HCT116 (cell line): ENCODE results near the gene FLRT1. TPM values are rescaled to one million over a fixed set of nuclear protein-coding genes. Genes with fewer than 3 reads are reported as not detected.
A peak's percentile ranks its signal among the peaks of the same experiment; 100 is the strongest.

ENCODE experiments used
- ATAC-seq: fragments of 200-7000 bp; cut with Tn5 transposase; 2 replicates; pipeline ENCODE4 v1.9.1; 2020; ENCODE audit warnings: mild to moderate bottlenecking, moderate library complexity
- Bru-seq: library from RNA; stranded (reverse); fragments of 400-500 nt; gene quantifications from one replicate; lab custom pipeline; 2021; lab: Mats Ljungman, UMichigan
- BruChase-seq, 2 experiments: library from RNA; stranded (reverse); fragments of 400-500 nt; gene quantifications; one replicate each; lab custom pipeline; 2021; lab: Mats Ljungman, UMichigan
- BruUV-seq: library from RNA; stranded (reverse); fragments of 400-500 nt; replicated peaks from 2 replicates; lab custom pipeline; 2021; lab: Mats Ljungman, UMichigan
- CTCF ChIA-PET: fragments of 300-600 bp; sonication (Branson Sonifier 250); formaldehyde crosslinking; loops from one replicate; lab custom pipeline; 2021; ENCODE audit warnings: antibody characterized with exemption; lab: Charles Lee
- POLR2A ChIA-PET: fragments of 300-600, 350-600 bp; sonication (Branson Sonifier 250); formaldehyde crosslinking; loops from one replicate; lab custom pipeline; 2021; ENCODE audit warnings: antibody characterized with exemption; lab: Charles Lee
- RAD21 ChIA-PET, 2 experiments: fragments of 300-600 bp; sonication (Branson Sonifier 250); formaldehyde crosslinking; loops; one replicate each; lab custom pipeline; 2023; ENCODE audit warnings: low total read pairs in 2 of 2; ENCODE audit not compliant: uncharacterized antibody in 2 of 2, unreplicated experiment in 2 of 2, low non-redundant PET in 1 of 2; lab: Charles Lee
- DNase-seq: peaks from one replicate; pipeline ENCODE4 v3.0.0-alpha.2; 2010; ENCODE audit warnings: low read depth, low spot score
- H2AFZ ChIP-seq: fragments of 200-600 bp; shearing (Covaris generic), sonication (generic); 2 replicates; pipeline ENCODE4 v1.6.1; 2017; ENCODE audit warnings: low read depth, mixed run types, mixed read lengths, antibody characterized with exemption, low read length; ENCODE audit not compliant: poor library complexity, severe bottlenecking
- H3K27ac ChIP-seq: 2 replicates; pipeline ENCODE4 v1.5.1; 2012; ENCODE audit warnings: low read depth, low read length
- H3K27me3 ChIP-seq: fragments of 200-600 bp; sonication (generic); 2 replicates; pipeline ENCODE4 v1.6.1; 2016; ENCODE audit warnings: mixed run types, low read length, mixed read lengths; ENCODE audit not compliant: insufficient read depth
- H3K36me3 ChIP-seq, 2 experiments: fragments of 200-500 bp in 1 of 2; fragments of 200-600 bp in 1 of 2; sonication (Bioruptor generic) in 1 of 2; sonication (generic) in 1 of 2; 2 replicates each; pipeline versions ENCODE4 v1.5.1 to v1.6.1; 2014 to 2016; ENCODE audit warnings: low read length in 2 of 2, inconsistent platforms in 1 of 2, mixed read lengths in 1 of 2, mixed run types in 1 of 2; ENCODE audit not compliant: insufficient read depth in 2 of 2, control insufficient read depth in 1 of 2
- H3K4me1 ChIP-seq, 2 experiments: fragments of 200-600 bp in 1 of 2; sonication (generic) in 1 of 2; 2 replicates each; pipeline versions ENCODE4 v1.5.1 to v1.6.1; 2012 to 2017; ENCODE audit warnings: low read length in 2 of 2, inconsistent platforms in 1 of 2, mild to moderate bottlenecking in 1 of 2, mixed read lengths in 1 of 2, mixed run types in 1 of 2, moderate library complexity in 1 of 2; ENCODE audit not compliant: insufficient read depth in 2 of 2, control insufficient read depth in 1 of 2
- H3K4me2 ChIP-seq: fragments of 200-600 bp; sonication (generic); 2 replicates; pipeline ENCODE4 v1.6.1; 2017; ENCODE audit warnings: mixed run types, low read length, mixed read lengths
- H3K4me3 ChIP-seq, 2 experiments: fragments of 200-600 bp in 1 of 2; sonication (generic) in 1 of 2; replicated peaks in 1 of 2; 2 replicates each; pipeline ENCODE4 v1.5.1; 2011 to 2016; ENCODE audit warnings: low read length in 2 of 2, control low read depth in 1 of 2, low read depth in 1 of 2, mild to moderate bottlenecking in 1 of 2, mixed read lengths in 1 of 2, mixed run types in 1 of 2
- H3K79me2 ChIP-seq: fragments of 200-600 bp; sonication (generic); 2 replicates; pipeline ENCODE4 v1.6.1; 2017; ENCODE audit warnings: mild to moderate bottlenecking, mixed run types, low read length, moderate library complexity, mixed read lengths; ENCODE audit not compliant: insufficient read depth
- H3K9ac ChIP-seq: fragments of 200-600 bp; sonication (generic); 2 replicates; pipeline ENCODE4 v1.6.1; 2016; ENCODE audit warnings: low read length, mixed read lengths
- H3K9me2 ChIP-seq: fragments of 200-600 bp; sonication (generic), shearing (Covaris generic); 2 replicates; pipeline ENCODE4 v1.6.1; 2017; ENCODE audit warnings: mixed run types, mild to moderate bottlenecking, moderate library complexity; ENCODE audit not compliant: insufficient read depth
- H3K9me3 ChIP-seq, 2 experiments: fragments of 200-500 bp in 1 of 2; fragments of 200-600 bp in 1 of 2; sonication (Bioruptor generic) in 1 of 2; sonication (generic) in 1 of 2; 2 replicates each; pipeline ENCODE4 v1.6.1; 2014 to 2017; ENCODE audit warnings: low read length in 2 of 2, mixed read lengths in 2 of 2, inconsistent platforms in 1 of 2, low read depth in 1 of 2, mild to moderate bottlenecking in 1 of 2, mixed run types in 1 of 2, moderate library complexity in 1 of 2; ENCODE audit not compliant: control insufficient read depth in 1 of 2, insufficient read depth in 1 of 2
- H4K20me1 ChIP-seq: fragments of 200-600 bp; sonication (generic), shearing (Covaris generic); 2 replicates; pipeline ENCODE4 v1.6.1; 2017; ENCODE audit warnings: mixed run types, mild to moderate bottlenecking, moderate library complexity; ENCODE audit not compliant: insufficient read depth
- CTCF ChIP-seq, 3 experiments: fragments of 200-600 bp in 1 of 3; sonication (generic) in 1 of 3; IDR thresholded peaks in 2 of 3; conservative IDR thresholded peaks in 1 of 3; 2 replicates each; pipeline ENCODE4 v1.5.1; 2012 to 2017; ENCODE audit warnings: low read depth in 2 of 3, low read length in 2 of 3, antibody characterized with exemption in 1 of 3, borderline replicate concordance in 1 of 3, control low read depth in 1 of 3, mild to moderate bottlenecking in 1 of 3, mixed read lengths in 1 of 3, mixed run types in 1 of 3, moderate library complexity in 1 of 3; ENCODE audit not compliant: insufficient read depth in 1 of 3
- ELF1 ChIP-seq: IDR thresholded peaks from 2 replicates; pipeline ENCODE4 v1.6.1; 2012; ENCODE audit warnings: low read depth, borderline replicate concordance
- EZH2 ChIP-seq: fragments of 200-600 bp; sonication (generic); IDR thresholded peaks from 2 replicates; pipeline ENCODE4 v1.6.1; 2017; ENCODE audit warnings: antibody characterized with exemption, mixed run types
- EZH2phosphoT487 ChIP-seq: fragments of 200-600 bp; IDR thresholded peaks from 2 replicates; pipeline ENCODE4 v1.6.1; 2018; ENCODE audit warnings: antibody characterized with exemption, borderline replicate concordance
- FOSL1 ChIP-seq: IDR thresholded peaks from 2 replicates; pipeline ENCODE4 v1.6.1; 2012; ENCODE audit warnings: low read depth
- JUND ChIP-seq: IDR thresholded peaks from 2 replicates; pipeline ENCODE4 v1.6.1; 2012
- RAD21 ChIP-seq: IDR thresholded peaks from 2 replicates; pipeline ENCODE4 v1.6.1; 2012; ENCODE audit warnings: low read depth, mild to moderate bottlenecking
- REST ChIP-seq: IDR thresholded peaks from 2 replicates; pipeline ENCODE4 v1.6.1; 2012; ENCODE audit warnings: low read depth
- SP1 ChIP-seq: IDR thresholded peaks from 2 replicates; pipeline ENCODE4 v1.6.1; 2012; ENCODE audit warnings: low read depth
- TCF7L2 ChIP-seq: IDR thresholded peaks from 2 replicates; pipeline ENCODE4 v1.7.0; 2011; ENCODE audit warnings: borderline replicate concordance, inconsistent platforms; ENCODE audit not compliant: insufficient read depth, insufficient read length; ENCODE audit errors: extremely low read depth
- YY1 ChIP-seq: IDR thresholded peaks from 2 replicates; pipeline ENCODE4 v1.6.1; 2011; ENCODE audit warnings: low read length, low read depth, moderate library complexity, mild to moderate bottlenecking; ENCODE audit not compliant: insufficient replicate concordance; ENCODE audit errors: extremely low read depth
- ZFX ChIP-seq: fragments of 450-650 bp; IDR thresholded peaks from 2 replicates; pipeline ENCODE4 v1.6.1; 2017
- ZNF274 ChIP-seq: fragments of 200-500 bp; sonication (Bioruptor generic); IDR thresholded peaks from 2 replicates; pipeline ENCODE4 v1.6.1; 2014; ENCODE audit warnings: mild to moderate bottlenecking, low read depth, low read length, inconsistent platforms
- intact Hi-C: fragments of 100-400 bp; cut with micrococcal nuclease; formaldehyde crosslinking; loops from 2 replicates; pipeline ENCODE4 v1.10.0; 2022
- long read RNA-seq: library from polyadenylated mRNA; unstranded; transcript quantifications from one replicate; pipeline ENCODE4 v2.0.0, GENCODE V29; 2021; ENCODE audit not compliant: unreplicated experiment
- polyA plus RNA-seq: library from polyadenylated mRNA; unstranded; fragments of >200 nt; gene quantifications from 2 replicates; pipeline ENCODE4 v1.2.1, GENCODE V29; 2012; ENCODE audit warnings: missing spikeins
- total RNA-seq: library from RNA; stranded (reverse); gene quantifications from one replicate; pipeline ENCODE4 v1.2.1, GENCODE V29; 2021; ENCODE audit not compliant: unreplicated experiment

Gene FLRT1, protein sequence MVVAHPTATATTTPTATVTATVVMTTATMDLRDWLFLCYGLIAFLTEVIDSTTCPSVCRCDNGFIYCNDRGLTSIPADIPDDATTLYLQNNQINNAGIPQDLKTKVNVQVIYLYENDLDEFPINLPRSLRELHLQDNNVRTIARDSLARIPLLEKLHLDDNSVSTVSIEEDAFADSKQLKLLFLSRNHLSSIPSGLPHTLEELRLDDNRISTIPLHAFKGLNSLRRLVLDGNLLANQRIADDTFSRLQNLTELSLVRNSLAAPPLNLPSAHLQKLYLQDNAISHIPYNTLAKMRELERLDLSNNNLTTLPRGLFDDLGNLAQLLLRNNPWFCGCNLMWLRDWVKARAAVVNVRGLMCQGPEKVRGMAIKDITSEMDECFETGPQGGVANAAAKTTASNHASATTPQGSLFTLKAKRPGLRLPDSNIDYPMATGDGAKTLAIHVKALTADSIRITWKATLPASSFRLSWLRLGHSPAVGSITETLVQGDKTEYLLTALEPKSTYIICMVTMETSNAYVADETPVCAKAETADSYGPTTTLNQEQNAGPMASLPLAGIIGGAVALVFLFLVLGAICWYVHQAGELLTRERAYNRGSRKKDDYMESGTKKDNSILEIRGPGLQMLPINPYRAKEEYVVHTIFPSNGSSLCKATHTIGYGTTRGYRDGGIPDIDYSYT
- total RNA-seq (0.15 TPM), Bru-seq, nascent RNA (percentile 28 among the genes with signal in this experiment), BruChase-seq, experiment 1, labeled RNA remaining after a 6-hour chase (percentile 27 among the genes with signal in this experiment), BruChase-seq, experiment 2, labeled RNA remaining after a 2-hour chase (percentile 28 among the genes with signal in this experiment)
- 0.75 and 0.91 TPM in 2 replicates for polyA plus RNA-seq
- long read RNA-seq: 0 reads

DNA sequence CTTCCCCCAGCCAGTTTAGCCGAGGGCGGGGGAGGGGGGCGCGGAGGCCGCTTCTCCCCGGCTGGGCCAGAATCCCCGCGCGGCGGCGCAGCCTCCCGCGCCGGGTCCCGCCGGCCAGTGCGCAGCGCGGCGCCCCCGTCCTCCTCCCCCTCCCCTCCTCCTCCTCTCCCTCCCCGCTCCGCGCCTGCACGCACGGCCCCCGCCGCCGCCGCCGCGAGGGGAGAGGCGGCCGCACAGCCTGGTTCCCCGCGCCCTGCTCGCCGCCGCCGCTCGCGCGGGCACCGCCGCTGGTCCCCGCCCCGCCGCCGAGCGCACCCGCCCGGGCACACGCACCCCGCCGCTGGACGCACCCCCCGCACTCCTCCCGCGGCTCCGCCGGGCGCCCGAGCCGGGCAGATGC lies at the start of gene FLRT1:
TSS of gene FLRT1 (plus strand) at position 356 of the 400 bp plus-strand sequence. CDS start 80,337 bp downstream, outside the sequence.
- DNase-seq: no peak
- Histone ChIP-seq H3K27me3 (no peaks in the 10 kb centered on the region), H3K4me3 (no peak within 1 kb of the TSS), H2AFZ (no peak within 1 kb of the TSS), H3K9ac (no peak within 1 kb of the TSS), H3K4me1 (no peaks in the 10 kb centered on the region; a peak in 1 of 4 replicates), H3K79me2 (no peaks in the 10 kb centered on the region), H3K27ac (no peak within 1 kb of the TSS), H3K4me2 (no peak within 1 kb of the TSS), H3K9me3 (no peaks in the 10 kb centered on the region), H4K20me1 (no peaks in the 10 kb centered on the region), H3K9me2 (no peaks in the 10 kb centered on the region), H3K36me3 (no peaks in the 10 kb centered on the region)
- TF ChIP-seq SP1 (no peak), FOSL1 (no peak), EZH2phosphoT487 (no peak), YY1 (no peak), ZFX (no peak), CTCF (IDR thresholded peaks at IDR 0.05 in 2 of 3, conservative IDR thresholded peaks at IDR 0.05 in 1 of 3; ENCODE audit: borderline replicate concordance in 1 of 3, insufficient read depth in 1 of 3, low read depth in 2 of 3, low read length in 2 of 3) (no peak), ZNF274 (no peak), ELF1 (no peak), REST (no peak), RAD21 (no peak), JUND (no peak), TCF7L2 (no peak), EZH2 (no peak)
- intact Hi-C loops: no loop called here
- no peak for ATAC-seq
- POLR2A ChIA-PET: no interaction called here
- RAD21 ChIA-PET: no interaction called here
- BruUV-seq: no TSS peak
- CTCF ChIA-PET: no interaction called here
